NB4 (cell line): ENCODE results near the gene CPVL.

ENCODE experiments used
- DNase-seq: peaks from one replicate; pipeline ENCODE4 v3.0.0; 2010; ENCODE audit warnings: low read depth
- H3K4me3 ChIP-seq: one replicate; pipeline ENCODE4 v1.5.1; 2011; ENCODE audit warnings: mild to moderate bottlenecking, low read depth, low read length, moderate library complexity
- MYC ChIP-seq: IDR thresholded peaks from 2 replicates; pipeline ENCODE4 v1.6.1; 2011; ENCODE audit warnings: low read depth, low read length
- POLR2A ChIP-seq: IDR thresholded peaks from 2 replicates; pipeline ENCODE4 v1.6.1; 2011; ENCODE audit warnings: mild to moderate bottlenecking; ENCODE audit not compliant: insufficient read length; ENCODE audit errors: extremely low read depth
- TF ChIP-seq, protein P1 (sequence below): IDR thresholded peaks from one replicate; pipeline ENCODE4 v1.5.1; 2012; ENCODE audit warnings: low read depth, low read length
- TF ChIP-seq, protein P2 (sequence below): IDR thresholded peaks from 2 replicates; pipeline ENCODE4 v1.6.1; 2011; ENCODE audit warnings: low read depth, low read length

Gene CPVL

DNA sequence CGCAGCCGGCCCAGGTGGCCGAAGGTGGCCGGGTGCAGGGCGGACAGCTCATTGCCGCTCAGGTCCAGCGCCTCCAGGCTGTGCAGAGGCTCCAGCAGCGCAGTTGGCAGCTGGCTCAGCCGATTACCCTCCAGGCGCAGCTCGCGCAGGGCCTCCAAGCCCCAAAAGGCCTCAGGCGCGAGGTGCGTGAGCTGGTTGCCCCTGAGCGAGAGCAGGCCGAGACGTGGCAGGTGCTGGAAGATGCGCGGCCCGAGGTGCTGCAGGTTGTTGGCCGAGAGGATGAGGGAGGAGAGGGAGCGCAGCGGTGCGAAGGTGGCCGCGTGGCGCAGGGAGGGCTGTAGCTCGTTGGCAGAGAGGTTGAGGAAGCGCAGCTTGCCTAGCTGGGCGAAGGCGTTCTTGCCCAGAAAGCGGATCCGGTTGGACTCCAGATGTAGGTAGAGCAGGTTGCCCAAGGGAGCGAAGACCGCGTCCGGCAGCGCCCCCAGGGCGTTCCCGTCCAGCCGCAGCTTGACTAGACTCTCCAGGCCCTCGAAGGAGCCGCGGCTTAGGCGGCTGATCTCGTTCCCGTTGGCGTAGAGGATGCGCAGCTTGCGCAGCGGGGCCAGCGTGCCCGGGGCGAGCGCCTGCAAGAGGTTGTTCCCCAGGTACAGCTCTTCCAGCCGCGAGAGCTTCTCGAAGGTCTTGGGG lies 189.1 kb downstream of the CPVL start:
- H3K4me3 ChIP-seq: no peak overlapping the region
- no peak for DNase-seq
- TF ChIP-seq POLR2A: no peak
- TF ChIP-seq, protein P1, sequence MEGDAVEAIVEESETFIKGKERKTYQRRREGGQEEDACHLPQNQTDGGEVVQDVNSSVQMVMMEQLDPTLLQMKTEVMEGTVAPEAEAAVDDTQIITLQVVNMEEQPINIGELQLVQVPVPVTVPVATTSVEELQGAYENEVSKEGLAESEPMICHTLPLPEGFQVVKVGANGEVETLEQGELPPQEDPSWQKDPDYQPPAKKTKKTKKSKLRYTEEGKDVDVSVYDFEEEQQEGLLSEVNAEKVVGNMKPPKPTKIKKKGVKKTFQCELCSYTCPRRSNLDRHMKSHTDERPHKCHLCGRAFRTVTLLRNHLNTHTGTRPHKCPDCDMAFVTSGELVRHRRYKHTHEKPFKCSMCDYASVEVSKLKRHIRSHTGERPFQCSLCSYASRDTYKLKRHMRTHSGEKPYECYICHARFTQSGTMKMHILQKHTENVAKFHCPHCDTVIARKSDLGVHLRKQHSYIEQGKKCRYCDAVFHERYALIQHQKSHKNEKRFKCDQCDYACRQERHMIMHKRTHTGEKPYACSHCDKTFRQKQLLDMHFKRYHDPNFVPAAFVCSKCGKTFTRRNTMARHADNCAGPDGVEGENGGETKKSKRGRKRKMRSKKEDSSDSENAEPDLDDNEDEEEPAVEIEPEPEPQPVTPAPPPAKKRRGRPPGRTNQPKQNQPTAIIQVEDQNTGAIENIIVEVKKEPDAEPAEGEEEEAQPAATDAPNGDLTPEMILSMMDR: no peak
- TF ChIP-seq, protein P2, sequence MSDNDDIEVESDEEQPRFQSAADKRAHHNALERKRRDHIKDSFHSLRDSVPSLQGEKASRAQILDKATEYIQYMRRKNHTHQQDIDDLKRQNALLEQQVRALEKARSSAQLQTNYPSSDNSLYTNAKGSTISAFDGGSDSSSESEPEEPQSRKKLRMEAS: no peak
- no peak for TF ChIP-seq MYC

DNA sequence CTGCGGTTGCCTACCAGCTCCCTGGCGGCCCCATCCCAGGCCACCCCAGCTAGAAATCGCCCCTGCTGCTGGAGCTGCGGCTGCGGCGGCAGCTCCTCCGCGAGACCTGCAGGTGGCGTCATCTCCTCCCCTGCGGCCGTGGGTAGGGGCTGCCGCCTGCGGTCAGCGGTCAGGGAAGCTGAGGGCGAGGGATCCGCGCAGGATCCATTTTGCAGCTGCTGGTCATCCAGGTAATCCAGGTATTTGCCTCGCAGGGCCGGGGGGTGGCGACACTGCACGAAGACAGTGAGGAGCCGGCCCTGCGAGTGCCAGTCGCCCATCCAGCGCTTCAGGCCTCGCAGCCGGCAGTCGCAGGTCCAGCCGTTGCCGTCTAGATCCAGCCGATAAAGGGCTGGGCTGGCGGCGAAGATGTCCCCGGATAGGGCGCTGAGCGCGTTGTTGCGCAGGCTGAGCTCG lies 189.7 kb downstream of the CPVL start:
- no peak for TF ChIP-seq MYC
- TF ChIP-seq, protein P1: peak; percentile 47
- no peak overlapping the region for H3K4me3 ChIP-seq
- DNase-seq: peak; percentile 32

DNA sequence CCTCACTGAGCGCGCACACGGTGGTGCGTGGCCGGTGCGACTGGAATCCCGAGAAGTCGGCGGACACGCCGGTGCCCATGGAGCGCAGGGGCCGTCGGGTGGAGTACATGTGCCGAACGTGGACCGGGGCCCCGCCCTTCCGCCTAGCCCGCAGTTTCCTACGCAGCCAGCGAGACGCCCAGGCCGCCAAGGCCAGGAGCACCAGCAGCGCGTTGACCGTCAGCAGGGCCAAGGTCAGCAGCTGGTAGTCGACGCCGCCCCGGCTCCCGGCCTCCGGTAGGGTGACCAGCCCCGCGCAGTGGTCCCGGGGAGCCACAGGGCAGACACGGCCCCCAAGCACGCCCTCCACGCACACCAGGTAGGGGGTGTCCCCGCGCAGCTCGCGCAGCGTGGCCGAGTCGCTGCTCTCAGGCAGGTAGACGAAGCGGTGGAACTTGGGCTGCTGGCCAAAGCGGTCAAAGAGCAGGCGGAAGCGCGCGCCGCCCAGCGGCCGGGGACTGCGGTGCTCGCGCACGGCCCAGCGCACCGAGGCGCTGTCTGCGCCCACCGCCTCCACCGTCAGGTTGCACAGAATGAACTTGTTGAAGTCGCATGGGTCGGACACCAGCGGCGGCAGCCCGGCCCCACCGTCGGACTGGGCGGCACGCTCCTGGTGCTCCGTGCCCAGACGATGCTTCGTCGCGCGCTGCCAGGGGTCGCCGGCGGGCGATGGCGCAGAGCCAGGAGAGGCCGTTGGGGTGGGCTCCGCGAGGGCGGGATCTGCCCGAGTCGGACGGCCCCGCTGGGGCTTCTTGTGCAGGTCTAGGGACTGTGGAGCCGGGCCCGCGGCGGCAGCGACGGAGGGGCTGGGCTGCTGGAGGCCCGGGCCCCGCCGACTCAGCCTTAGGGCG lies 190.4 kb downstream of the CPVL start:
- H3K4me3 ChIP-seq: no peak overlapping the region
- no peak for TF ChIP-seq POLR2A
- TF ChIP-seq, protein P1: no peak
- TF ChIP-seq, protein P2: no peak
- no peak for TF ChIP-seq MYC
- DNase-seq: no peak

- TF ChIP-seq MYC: no peak
- TF ChIP-seq POLR2A: no peak
- TF ChIP-seq, protein P2: no peak
- TF ChIP-seq, protein P1: no peak
- H3K4me3 ChIP-seq: no peak overlapping the region
- DNase-seq: no peak
These were observed 191.0 kb downstream of the CPVL start for GRCh38 chr7:28955356-28955717.

DNA sequence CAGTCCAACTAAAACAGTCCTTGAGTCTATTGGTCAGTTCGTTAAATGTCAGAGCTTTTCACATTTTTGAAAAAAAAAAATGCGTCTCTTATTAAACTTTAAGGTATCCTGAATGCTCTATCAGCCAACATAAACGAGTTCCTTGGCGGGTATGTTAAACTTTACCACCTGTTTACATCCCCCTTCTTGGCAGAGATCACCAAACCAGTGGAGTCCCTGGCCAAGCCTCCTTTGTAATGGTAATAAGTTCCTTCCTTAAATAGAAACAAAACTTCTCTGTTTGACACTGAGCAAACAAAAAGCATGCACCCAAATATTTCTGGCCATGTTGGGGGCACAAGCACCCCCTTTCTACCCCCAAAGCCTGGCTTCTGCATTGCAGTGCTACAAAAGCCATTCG lies 191.4 kb downstream of the CPVL start:
- TF ChIP-seq, protein P1: no peak
- TF ChIP-seq, protein P2: no peak
- TF ChIP-seq POLR2A (no peak), MYC (no peak)
- no peak for DNase-seq
- H3K4me3 ChIP-seq: no peak overlapping the region
